Activated T-helper 1 cell treated with anti-CD3 and anti-CD28 coated beads, Interleukin-12 subunit alpha, Interleukin-12 subunit beta, Interleukin-2, Interleukin-4 antibody, amounts not matched to agents 30 ng/mL and 10 ng/mL and 1 ng/mL, durations not matched to agents 14 hours and 24 hours and 36 hours (primary cell): ENCODE results near the gene ELK3. TPM values are rescaled to one million over a fixed set of nuclear protein-coding genes. Genes with fewer than 3 reads are reported as not detected.
A peak's percentile ranks its signal among the peaks of the same experiment; 100 is the strongest.

Experiments
- DNase-seq: peaks from one replicate; pipeline ENCODE4 v3.0.0; 2021; ENCODE audit warnings: low spot score
- H3K27ac Mint-ChIP-seq: one replicate; pipeline ENCODE4 v1.8.0; 2021; ENCODE audit warnings: mild to moderate bottlenecking, mixed read lengths
- H3K27me3 Mint-ChIP-seq: one replicate; pipeline ENCODE4 v1.8.0; 2022; ENCODE audit warnings: mild to moderate bottlenecking, moderate library complexity, mixed read lengths; ENCODE audit not compliant: insufficient read depth
- H3K36me3 Mint-ChIP-seq: one replicate; pipeline ENCODE4 v1.8.0; 2021; ENCODE audit warnings: low read depth, mixed read lengths
- H3K4me1 Mint-ChIP-seq: one replicate; pipeline ENCODE4 v1.8.0; 2021; ENCODE audit warnings: low read depth, mixed read lengths
- H3K4me3 Mint-ChIP-seq: one replicate; pipeline ENCODE4 v1.8.0; 2021; ENCODE audit warnings: mild to moderate bottlenecking, moderate library complexity, mixed read lengths
- H3K9me3 Mint-ChIP-seq: one replicate; pipeline ENCODE4 v1.8.0; 2021; ENCODE audit warnings: mixed read lengths
- intact Hi-C: fragments of 100-400 bp; cut with micrococcal nuclease; formaldehyde crosslinking; loops from one replicate; pipeline ENCODE4 v1.15.1; 2024
- total RNA-seq: library from RNA; stranded (reverse); gene quantifications from 2 replicates; pipeline ENCODE4 v1.2.3, GENCODE V29; 2022

Gene ELK3
- total RNA-seq, 1 donor from 2014 or later: 40.8 TPM

- Mint-ChIP-seq H3K9me3 (no peaks in the 10 kb centered on the region), H3K27me3 (no peaks in the 10 kb centered on the region), H3K27ac (peak overlapping the region; percentile 81), H3K36me3 (peaks cover 35% of the 10 kb centered on the region), H3K4me1 (peaks cover 97% of the 10 kb centered on the region), H3K4me3 (peak overlapping the region; percentile 71)
- DNase-seq: no peak
- intact Hi-C loops: no loop called here
These were observed 14.2 kb downstream of the ELK3 start for GRCh38 chr12:96208346-96208745.

GRCh38 chr12:96208801-96209549 lies 14.8 kb downstream of the ELK3 start:
- H3K27me3 Mint-ChIP-seq: no peaks in the 10 kb centered on the region
- intact Hi-C loops: no loop called here
- peak overlapping the region; percentile 86 for H3K4me3 Mint-ChIP-seq
- peak overlapping the region; percentile 81 for H3K27ac Mint-ChIP-seq
- peaks cover 97% of the 10 kb centered on the region for H3K4me1 Mint-ChIP-seq
- peaks cover 32% of the 10 kb centered on the region for H3K36me3 Mint-ChIP-seq
- no peak for DNase-seq
- H3K9me3 Mint-ChIP-seq: no peaks in the 10 kb centered on the region

- peaks cover 27% of the 10 kb centered on the region for H3K36me3 Mint-ChIP-seq
- H3K4me3 Mint-ChIP-seq: peak overlapping the region; percentile 86
- intact Hi-C loops: loop anchor here (2.0 to 5.0 kb wide), 2 partner anchors 26 to 268 kb away; partner anchors contain the start of genes AMDHD1 and CCDC38
- no peaks in the 10 kb centered on the region for H3K27me3 Mint-ChIP-seq
- DNase-seq: peak; percentile 33
- no peaks in the 10 kb centered on the region for H3K9me3 Mint-ChIP-seq
- peaks cover 92% of the 10 kb centered on the region for H3K4me1 Mint-ChIP-seq
- peak overlapping the region; percentile 93 for H3K27ac Mint-ChIP-seq
These were observed 16.3 kb downstream of the ELK3 start for GRCh38 chr12:96210376-96211055.

GRCh38 chr12:96211988-96212387 lies 17.8 kb downstream of the ELK3 start:
- Mint-ChIP-seq H3K27ac (peak overlapping the region; percentile 76), H3K4me3 (peak overlapping the region; percentile 76), H3K9me3 (no peaks in the 10 kb centered on the region), H3K4me1 (peaks cover 78% of the 10 kb centered on the region), H3K36me3 (peaks cover 21% of the 10 kb centered on the region), H3K27me3 (no peaks in the 10 kb centered on the region)
- DNase-seq: no peak
- intact Hi-C loops: loop anchor here (1.0 to 5.0 kb wide), 3 partner anchors 13 to 270 kb away; partner anchors contain the start of genes AMDHD1 and CCDC38

GRCh38 chr12:96212456-96213375 lies 18.5 kb downstream of the ELK3 start:
- Mint-ChIP-seq H3K4me1 (peaks cover 70% of the 10 kb centered on the region), H3K9me3 (no peaks in the 10 kb centered on the region), H3K36me3 (peaks cover 24% of the 10 kb centered on the region), H3K27ac (peak overlapping the region; percentile 76), H3K4me3 (peak overlapping the region; percentile 76), H3K27me3 (no peaks in the 10 kb centered on the region)
- intact Hi-C loops: loop anchor here (1.0 to 5.0 kb wide), 2 partner anchors 13 to 270 kb away; partner anchors contain the start of genes AMDHD1 and CCDC38
- DNase-seq: no peak

- Mint-ChIP-seq H3K4me3 (no peak overlapping the region), H3K9me3 (no peaks in the 10 kb centered on the region), H3K4me1 (peaks cover 61% of the 10 kb centered on the region), H3K27ac (peak overlapping the region; percentile 50), H3K36me3 (peaks cover 26% of the 10 kb centered on the region), H3K27me3 (no peaks in the 10 kb centered on the region)
- intact Hi-C loops: loop anchor here (2.0 to 5.0 kb wide), 2 partner anchors 81 to 272 kb away; partner anchors contain the start of genes AMDHD1 and CCDC38
- DNase-seq: no peak
These were observed 19.7 kb downstream of the ELK3 start for GRCh38 chr12:96213869-96214268.

- peaks cover 24% of the 10 kb centered on the region for H3K36me3 Mint-ChIP-seq
- no peak overlapping the region for H3K27ac Mint-ChIP-seq
- no peak for DNase-seq
- peaks cover 50% of the 10 kb centered on the region for H3K4me1 Mint-ChIP-seq
- intact Hi-C loops: loop anchor here (1.0 to 2.0 kb wide), 8 partner anchors 21 to 300 kb away; partner anchors contain the start of gene CDK17
- no peak overlapping the region for H3K4me3 Mint-ChIP-seq
- no peaks in the 10 kb centered on the region for H3K9me3 Mint-ChIP-seq
- H3K27me3 Mint-ChIP-seq: no peaks in the 10 kb centered on the region
These were observed 21.7 kb downstream of the ELK3 start for GRCh38 chr12:96215919-96216273.

GRCh38 chr12:96218989-96219678 lies 25.0 kb downstream of the ELK3 start:
- no peaks in the 10 kb centered on the region for H3K27me3 Mint-ChIP-seq
- no peak overlapping the region for H3K4me3 Mint-ChIP-seq
- peaks cover 41% of the 10 kb centered on the region for H3K36me3 Mint-ChIP-seq
- no peak overlapping the region for H3K27ac Mint-ChIP-seq
- peaks cover 28% of the 10 kb centered on the region for H3K4me1 Mint-ChIP-seq
- intact Hi-C loops: no loop called here
- peaks cover 7% of the 10 kb centered on the region for H3K9me3 Mint-ChIP-seq
- DNase-seq: no peak

- peaks cover 28% of the 10 kb centered on the region for H3K4me1 Mint-ChIP-seq
- H3K27ac Mint-ChIP-seq: no peak overlapping the region
- intact Hi-C loops: no loop called here
- no peak for DNase-seq
- peaks cover 7% of the 10 kb centered on the region for H3K9me3 Mint-ChIP-seq
- H3K27me3 Mint-ChIP-seq: no peaks in the 10 kb centered on the region
- no peak overlapping the region for H3K4me3 Mint-ChIP-seq
- H3K36me3 Mint-ChIP-seq: peaks cover 46% of the 10 kb centered on the region
These were observed 25.6 kb downstream of the ELK3 start for GRCh38 chr12:96219700-96220206.

- DNase-seq: no peak
- peaks cover 7% of the 10 kb centered on the region for H3K9me3 Mint-ChIP-seq
- intact Hi-C loops: no loop called here
- no peaks in the 10 kb centered on the region for H3K27me3 Mint-ChIP-seq
- H3K4me3 Mint-ChIP-seq: no peak overlapping the region
- peaks cover 25% of the 10 kb centered on the region for H3K4me1 Mint-ChIP-seq
- H3K36me3 Mint-ChIP-seq: peaks cover 49% of the 10 kb centered on the region
- H3K27ac Mint-ChIP-seq: no peak overlapping the region
These were observed 26.7 kb downstream of the ELK3 start for GRCh38 chr12:96220902-96221301.

- Mint-ChIP-seq H3K9me3 (peaks cover 7% of the 10 kb centered on the region), H3K4me1 (peaks cover 26% of the 10 kb centered on the region), H3K27me3 (no peaks in the 10 kb centered on the region), H3K36me3 (peaks cover 53% of the 10 kb centered on the region), H3K4me3 (no peak overlapping the region), H3K27ac (no peak overlapping the region)
- DNase-seq: no peak
- intact Hi-C loops: no loop called here
These were observed 27.2 kb downstream of the ELK3 start for GRCh38 chr12:96221391-96221790.
